Upper lobe of left lung (tissue), 4 donors: ENCODE measurements around the gene COL8A1.

ENCODE experiments used
- EP300 ChIP-seq, 4 donors: sonication (generic); formaldehyde crosslinking; IDR thresholded peaks; one replicate each; pipeline ENCODE4 v1.5.1; 2017; ENCODE audit warnings: antibody characterized with exemption in 4 of 4, control low read depth in 2 of 4
- POLR2A ChIP-seq, 4 donors: fragments of 450-650 bp; IDR thresholded peaks; one replicate each; pipeline ENCODE4 v1.5.1; 2016 to 2017; ENCODE audit warnings: antibody characterized with exemption in 4 of 4, mild to moderate bottlenecking in 2 of 4
- POLR2AphosphoS5 ChIP-seq, 2 donors: sonication (generic); formaldehyde crosslinking; IDR thresholded peaks; one replicate each; pipeline ENCODE4 v1.5.1; 2017; ENCODE audit warnings: antibody characterized with exemption in 2 of 2
- TF ChIP-seq, protein P1 (sequence below), 6 experiments: fragments of 450-650 bp in 4 of 6; fragments of 200-600 bp in 2 of 6; sonication (generic) in 2 of 6; IDR thresholded peaks; one replicate each; pipeline ENCODE4 v1.5.1; 2016 to 2019; ENCODE audit warnings: antibody characterized with exemption in 6 of 6

DNA sequence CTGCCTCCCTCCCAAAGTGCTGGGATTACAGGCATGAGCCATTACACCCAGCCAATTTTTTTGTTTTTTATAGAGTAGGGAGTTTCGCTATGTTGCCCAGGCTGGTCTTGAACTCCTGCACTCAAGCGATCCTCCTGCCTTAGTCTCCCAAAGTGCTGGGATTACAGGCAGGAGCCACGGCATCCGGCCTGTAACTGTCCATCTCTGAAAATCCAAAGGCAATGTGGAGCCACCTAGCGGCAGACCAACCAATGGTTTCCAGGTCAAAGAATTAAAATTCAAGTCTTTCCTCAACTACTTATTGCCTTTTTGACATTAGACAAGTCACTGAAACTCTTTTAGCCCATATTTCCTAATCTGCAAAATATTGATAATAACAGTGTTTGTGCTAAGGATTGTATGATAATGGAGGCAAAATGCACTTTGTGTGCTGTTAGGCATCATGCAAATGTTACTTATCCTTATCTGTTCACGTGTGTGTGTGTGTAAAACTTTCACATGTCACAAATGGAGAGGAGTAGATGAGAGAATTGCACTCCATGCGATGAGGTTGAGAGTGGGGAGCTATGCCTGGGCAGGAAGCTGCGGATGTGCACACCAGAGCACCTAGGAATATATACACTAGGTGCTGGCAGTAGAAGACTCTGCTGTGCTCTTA is 48.7 kb downstream of the COL8A1 start:
- TF ChIP-seq, protein P1, sequence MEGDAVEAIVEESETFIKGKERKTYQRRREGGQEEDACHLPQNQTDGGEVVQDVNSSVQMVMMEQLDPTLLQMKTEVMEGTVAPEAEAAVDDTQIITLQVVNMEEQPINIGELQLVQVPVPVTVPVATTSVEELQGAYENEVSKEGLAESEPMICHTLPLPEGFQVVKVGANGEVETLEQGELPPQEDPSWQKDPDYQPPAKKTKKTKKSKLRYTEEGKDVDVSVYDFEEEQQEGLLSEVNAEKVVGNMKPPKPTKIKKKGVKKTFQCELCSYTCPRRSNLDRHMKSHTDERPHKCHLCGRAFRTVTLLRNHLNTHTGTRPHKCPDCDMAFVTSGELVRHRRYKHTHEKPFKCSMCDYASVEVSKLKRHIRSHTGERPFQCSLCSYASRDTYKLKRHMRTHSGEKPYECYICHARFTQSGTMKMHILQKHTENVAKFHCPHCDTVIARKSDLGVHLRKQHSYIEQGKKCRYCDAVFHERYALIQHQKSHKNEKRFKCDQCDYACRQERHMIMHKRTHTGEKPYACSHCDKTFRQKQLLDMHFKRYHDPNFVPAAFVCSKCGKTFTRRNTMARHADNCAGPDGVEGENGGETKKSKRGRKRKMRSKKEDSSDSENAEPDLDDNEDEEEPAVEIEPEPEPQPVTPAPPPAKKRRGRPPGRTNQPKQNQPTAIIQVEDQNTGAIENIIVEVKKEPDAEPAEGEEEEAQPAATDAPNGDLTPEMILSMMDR (IDR thresholded peaks at IDR 0.05), result peak; percentile 42 to 74 (median 60)
- no peak for TF ChIP-seq POLR2AphosphoS5 (IDR thresholded peaks at IDR 0.05)
- TF ChIP-seq POLR2A (IDR thresholded peaks at IDR 0.05), result no peak
- TF ChIP-seq EP300 (IDR thresholded peaks at IDR 0.05), result no peak
